ENCODE measurements around the gene ATOH1.

ATOH1 gene

DNA sequence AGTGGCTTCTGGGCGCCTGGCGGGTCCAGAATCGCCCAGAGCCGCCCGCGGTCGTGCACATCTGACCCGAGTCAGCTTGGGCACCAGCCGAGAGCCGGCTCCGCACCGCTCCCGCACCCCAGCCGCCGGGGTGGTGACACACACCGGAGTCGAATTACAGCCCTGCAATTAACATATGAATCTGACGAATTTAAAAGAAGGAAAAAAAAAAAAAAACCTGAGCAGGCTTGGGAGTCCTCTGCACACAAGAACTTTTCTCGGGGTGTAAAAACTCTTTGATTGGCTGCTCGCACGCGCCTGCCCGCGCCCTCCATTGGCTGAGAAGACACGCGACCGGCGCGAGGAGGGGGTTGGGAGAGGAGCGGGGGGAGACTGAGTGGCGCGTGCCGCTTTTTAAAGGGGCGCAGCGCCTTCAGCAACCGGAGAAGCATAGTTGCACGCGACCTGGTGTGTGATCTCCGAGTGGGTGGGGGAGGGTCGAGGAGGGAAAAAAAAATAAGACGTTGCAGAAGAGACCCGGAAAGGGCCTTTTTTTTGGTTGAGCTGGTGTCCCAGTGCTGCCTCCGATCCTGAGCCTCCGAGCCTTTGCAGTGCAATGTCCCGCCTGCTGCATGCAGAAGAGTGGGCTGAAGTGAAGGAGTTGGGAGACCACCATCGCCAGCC, at the start of gene ATOH1:
Gene ATOH1, plus strand, starts transcription at position 422 of the 663 bp plus-strand sequence. Its CDS starts 174 bp downstream, at position 596.
- no peak for DNase-seq

DNA sequence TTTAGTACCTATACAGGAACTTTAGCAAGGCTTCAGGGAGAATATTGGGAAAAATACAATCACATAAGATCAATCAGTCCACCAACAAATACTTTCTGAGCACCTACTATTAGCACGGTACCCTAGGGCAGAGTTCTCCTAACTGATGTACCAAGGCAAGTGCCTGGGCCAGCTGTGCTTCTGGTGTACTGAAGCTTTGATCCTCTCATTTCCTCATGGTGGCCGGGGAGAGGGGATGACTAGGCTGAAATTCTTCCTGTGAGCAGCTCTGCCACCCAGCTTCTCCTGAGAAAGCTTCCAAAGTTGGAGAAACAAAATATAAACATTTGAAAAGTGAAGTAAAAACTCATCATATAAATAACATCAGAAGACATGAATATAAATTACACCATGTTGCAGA, 49.3 kb upstream of the ATOH1 start:
- DNase-seq: no peak

- no peak for DNase-seq
Measured at GRCh38 chr4:93780080-93780479, 48.5 kb upstream of the ATOH1 start.

DNA sequence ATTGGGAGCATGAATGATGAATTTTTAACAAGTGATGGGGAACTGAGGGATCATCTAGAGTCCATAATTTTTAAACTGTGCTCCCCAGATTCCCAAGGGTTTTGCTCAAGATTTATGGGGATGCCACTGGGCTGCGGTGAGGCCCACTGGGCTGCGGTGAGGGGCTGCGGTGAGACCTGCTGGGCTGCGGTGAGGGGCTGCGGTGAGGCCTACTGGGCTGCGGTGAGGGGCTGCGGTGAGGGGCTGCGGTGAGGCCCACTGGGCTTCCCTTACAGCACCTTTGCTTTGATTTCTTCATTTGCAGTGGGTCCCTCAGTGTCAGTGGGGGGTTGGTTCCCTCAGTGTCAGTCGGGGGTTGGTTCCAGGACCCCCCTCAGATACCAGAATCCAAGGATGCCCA, 47.4 kb upstream of the ATOH1 start:
- no peak for DNase-seq

DNA sequence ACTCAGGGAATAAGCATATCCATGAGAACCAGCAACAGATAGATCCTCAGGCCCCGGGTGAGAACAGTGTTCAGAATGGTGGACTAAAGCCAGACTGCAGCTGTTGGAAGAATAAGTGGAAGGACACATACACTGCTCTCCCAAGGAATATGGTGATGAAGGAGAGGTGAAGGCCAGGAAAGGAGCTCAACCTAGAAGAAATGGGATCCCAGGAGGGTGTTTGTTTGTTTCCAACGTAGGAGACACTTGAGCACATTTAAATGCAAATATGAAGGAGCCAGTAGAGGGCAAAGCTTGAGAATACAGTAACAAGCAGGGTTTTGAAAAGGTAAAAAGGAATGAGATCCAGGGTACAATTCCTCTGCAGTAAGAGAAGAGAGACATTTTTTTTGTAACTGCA, 42.4 kb upstream of the ATOH1 start:
- DNase-seq: no peak

GRCh38 chr4:93788712-93789111, 39.8 kb upstream of the ATOH1 start:
- no peak for DNase-seq

GRCh38 chr4:93791570-93792195, 36.9 kb upstream of the ATOH1 start:
- DNase-seq: peak; percentile 21

GRCh38 chr4:93802045-93802444, 26.5 kb upstream of the ATOH1 start:
- DNase-seq: no peak

DNA sequence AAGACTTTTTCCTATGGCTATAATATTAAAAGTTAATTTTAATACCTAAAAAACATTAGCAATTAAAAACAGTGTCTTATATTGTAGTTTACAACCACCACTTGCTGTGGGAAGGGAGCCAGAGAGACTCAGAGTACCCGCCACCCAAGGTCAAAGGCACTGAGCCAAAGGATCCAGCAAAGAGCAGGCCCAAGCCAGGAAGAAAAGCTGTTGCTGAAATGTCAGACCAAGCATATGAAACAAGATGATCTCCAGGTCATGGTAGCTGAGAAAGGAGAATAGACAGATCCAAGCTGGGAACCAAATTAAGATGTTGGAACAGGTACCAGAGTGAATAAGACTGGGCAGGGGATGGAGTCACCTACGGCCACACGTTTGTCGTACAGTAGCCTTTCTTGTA, 18.8 kb upstream of the ATOH1 start:
- no peak for DNase-seq

DNA sequence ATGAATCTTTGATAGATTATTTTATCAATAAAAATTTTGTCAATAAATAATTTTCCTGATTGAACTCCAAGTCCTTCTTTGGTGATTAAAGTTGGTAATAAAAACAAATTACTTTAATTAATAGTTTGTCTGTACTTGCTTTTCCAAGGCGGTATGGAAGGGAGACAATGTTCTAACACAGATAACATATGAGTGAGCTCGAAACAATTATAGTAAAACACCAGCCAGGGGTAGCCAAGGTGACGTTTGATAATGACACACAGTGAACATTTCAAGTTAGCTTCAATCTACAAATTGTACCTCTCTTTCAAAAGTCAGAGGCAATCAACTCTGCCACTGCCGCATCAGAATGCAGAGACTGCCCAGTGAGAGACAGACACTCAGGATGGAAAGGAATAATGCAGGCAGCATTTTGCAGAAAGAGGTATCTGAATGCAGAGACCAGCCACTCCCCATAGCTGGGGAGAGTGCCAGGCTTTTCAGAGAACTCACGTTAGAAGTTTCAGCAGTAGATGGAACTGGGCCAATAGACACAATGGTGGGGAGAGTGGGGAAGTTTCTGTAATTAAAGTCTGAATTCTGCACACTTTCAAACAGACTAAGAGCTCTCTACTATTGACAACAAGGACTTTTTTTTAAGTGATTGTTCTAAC, 18.1 kb upstream of the ATOH1 start:
- DNase-seq: no peak

GRCh38 chr4:93813092-93813491, 15.5 kb upstream of the ATOH1 start:
- DNase-seq: no peak

- DNase-seq: no peak
Measured at GRCh38 chr4:93814141-93814540, 14.4 kb upstream of the ATOH1 start.

GRCh38 chr4:93814722-93815121, 13.8 kb upstream of the ATOH1 start:
- DNase-seq: no peak

- no peak for DNase-seq
Measured at GRCh38 chr4:93825551-93826216, 2.9 kb upstream of the ATOH1 start.

GRCh38 chr4:93827272-93827947, 1.1 kb upstream of the ATOH1 start:
- DNase-seq: no peak

DNA sequence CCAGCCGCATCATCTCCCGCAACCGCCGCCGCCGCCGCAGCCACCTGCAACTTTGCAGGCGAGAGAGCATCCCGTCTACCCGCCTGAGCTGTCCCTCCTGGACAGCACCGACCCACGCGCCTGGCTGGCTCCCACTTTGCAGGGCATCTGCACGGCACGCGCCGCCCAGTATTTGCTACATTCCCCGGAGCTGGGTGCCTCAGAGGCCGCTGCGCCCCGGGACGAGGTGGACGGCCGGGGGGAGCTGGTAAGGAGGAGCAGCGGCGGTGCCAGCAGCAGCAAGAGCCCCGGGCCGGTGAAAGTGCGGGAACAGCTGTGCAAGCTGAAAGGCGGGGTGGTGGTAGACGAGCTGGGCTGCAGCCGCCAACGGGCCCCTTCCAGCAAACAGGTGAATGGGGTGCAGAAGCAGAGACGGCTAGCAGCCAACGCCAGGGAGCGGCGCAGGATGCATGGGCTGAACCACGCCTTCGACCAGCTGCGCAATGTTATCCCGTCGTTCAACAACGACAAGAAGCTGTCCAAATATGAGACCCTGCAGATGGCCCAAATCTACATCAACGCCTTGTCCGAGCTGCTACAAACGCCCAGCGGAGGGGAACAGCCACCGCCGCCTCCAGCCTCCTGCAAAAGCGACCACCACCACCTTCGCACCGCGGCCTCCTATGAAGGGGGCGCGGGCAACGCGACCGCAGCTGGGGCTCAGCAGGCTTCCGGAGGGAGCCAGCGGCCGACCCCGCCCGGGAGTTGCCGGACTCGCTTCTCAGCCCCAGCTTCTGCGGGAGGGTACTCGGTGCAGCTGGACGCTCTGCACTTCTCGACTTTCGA, 654 bp downstream of the ATOH1 start:
- DNase-seq: no peak

- no peak for DNase-seq
Measured at GRCh38 chr4:93829820-93830687, 1.5 kb downstream of the ATOH1 start.

DNA sequence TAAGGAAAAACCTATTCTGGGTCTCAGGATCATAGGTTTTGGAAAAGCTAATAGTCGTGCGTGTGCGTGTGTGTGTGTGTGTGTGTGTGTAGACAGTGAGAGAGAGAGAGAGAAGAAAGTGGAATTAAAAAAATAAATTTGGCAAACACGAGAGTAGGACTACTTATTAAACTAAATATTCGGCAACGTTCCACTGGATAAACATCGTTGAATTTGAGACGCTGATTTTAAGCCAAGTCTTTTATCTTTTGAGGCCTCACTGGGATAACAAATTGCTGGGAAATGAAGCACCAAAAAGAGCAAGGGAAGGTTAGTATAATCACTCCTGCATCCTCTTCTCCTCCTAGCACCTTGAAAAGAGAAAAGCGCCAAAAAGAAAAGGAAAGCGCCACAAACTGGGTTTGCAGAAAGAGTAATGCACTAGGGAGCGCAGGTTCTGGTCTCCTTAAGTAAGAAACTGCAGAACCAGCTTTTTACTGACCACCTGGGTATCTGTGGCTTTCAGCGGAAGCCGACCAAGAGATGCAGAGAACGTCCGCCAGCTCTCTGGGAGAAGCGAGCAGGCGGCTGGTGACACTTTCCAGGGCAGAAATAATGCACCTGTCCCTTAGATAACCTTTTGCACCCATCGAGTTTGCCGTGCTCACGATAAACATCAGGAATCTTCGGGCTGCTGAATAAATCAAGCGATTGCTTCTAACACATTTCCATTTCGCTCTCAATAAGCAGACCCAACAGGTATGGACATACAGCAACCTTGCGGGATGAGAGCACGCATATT, 3.4 kb downstream of the ATOH1 start:
- DNase-seq: no peak

DNA sequence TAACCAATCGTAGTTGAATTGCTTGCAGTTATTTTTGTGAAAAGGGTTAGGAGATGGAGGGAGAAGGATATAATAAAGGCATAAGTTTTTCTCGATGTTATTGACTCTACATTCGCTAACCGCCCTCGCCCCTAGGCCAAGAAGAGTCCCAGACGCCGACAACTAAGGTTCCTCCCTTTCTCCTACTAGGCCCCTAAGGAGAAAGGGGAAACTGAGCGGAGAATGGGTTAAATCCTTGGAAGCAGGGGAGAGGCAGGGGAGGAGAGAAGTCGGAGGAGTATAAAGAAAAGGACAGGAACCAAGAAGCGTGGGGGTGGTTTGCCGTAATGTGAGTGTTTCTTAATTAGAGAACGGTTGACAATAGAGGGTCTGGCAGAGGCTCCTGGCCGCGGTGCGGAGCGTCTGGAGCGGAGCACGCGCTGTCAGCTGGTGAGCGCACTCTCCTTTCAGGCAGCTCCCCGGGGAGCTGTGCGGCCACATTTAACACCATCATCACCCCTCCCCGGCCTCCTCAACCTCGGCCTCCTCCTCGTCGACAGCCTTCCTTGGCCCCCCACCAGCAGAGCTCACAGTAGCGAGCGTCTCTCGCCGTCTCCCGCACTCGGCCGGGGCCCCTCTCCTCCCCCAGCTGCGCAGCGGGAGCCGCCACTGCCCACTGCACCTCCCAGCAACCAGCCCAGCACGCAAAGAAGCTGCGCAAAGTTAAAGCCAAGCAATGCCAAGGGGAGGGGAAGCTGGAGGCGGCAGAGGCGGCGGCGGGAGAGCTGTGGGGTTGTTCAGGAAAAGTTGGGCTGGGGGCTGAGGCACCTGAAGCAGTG, 5.9 kb downstream of the ATOH1 start:
- DNase-seq: no peak

GRCh38 chr4:93835929-93836328, 7.4 kb downstream of the ATOH1 start:
- no peak for DNase-seq

All from CD4-positive, alpha-beta T cell treated with Interleukin-21 for 1 hour (primary cell).